ENCODE data around the gene SUMO2. TPM values are rescaled to one million over a fixed set of nuclear protein-coding genes. Genes with fewer than 3 reads are reported as not detected.

SUMO2 gene
- total RNA-seq, 1 donor from 2014 or later: 679 TPM

DNA sequence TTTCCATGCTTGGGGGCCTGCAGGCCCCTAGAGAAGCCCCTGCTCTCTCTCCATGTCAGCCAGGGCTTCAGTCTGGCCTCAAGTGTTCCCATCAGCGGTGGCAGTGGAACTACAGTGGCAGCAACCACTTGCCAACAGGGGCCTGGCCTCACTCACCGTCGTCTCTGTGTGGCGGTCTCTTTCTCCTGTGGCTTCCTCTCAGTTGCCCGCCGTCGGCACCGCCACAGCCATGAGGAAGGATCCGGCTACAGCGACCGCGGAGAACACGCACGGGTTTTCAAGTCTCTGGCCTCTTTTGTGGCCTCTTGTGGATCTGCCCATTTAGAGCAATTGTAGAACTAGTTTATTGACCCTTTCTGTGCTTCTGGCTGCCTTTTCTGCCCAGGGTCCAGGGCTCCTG, 64.5 kb downstream of the SUMO2 start:
- H3K4me3 Mint-ChIP-seq (ENCODE audit: low read depth): no peak overlapping the region
- peaks cover 14% of the 10 kb centered on the region for H3K4me1 Mint-ChIP-seq (ENCODE audit: low read depth)
- no peaks in the 10 kb centered on the region for H3K9me3 Mint-ChIP-seq
- no peak for DNase-seq (ENCODE audit: low spot score)
- intact Hi-C loops (cut with micrococcal nuclease): loop anchor here (10.0 kb wide), 1 partner anchor 134 kb away; the partner anchor contains the start of gene CDR2L
- no peaks in the 10 kb centered on the region for H3K27me3 Mint-ChIP-seq (ENCODE audit: low read depth)
- no peak overlapping the region for H3K27ac Mint-ChIP-seq
- H3K36me3 Mint-ChIP-seq (ENCODE audit: low read depth): peaks cover 31% of the 10 kb centered on the region

- Mint-ChIP-seq H3K9me3 (no peaks in the 10 kb centered on the region), H3K27ac (no peak overlapping the region), H3K27me3 (ENCODE audit: low read depth) (no peaks in the 10 kb centered on the region), H3K4me3 (ENCODE audit: low read depth) (no peak overlapping the region), H3K36me3 (ENCODE audit: low read depth) (peaks cover 36% of the 10 kb centered on the region), H3K4me1 (ENCODE audit: low read depth) (peaks cover 19% of the 10 kb centered on the region)
- DNase-seq (ENCODE audit: low spot score): no peak
- intact Hi-C loops (cut with micrococcal nuclease): loop anchor here (10.0 kb wide), 1 partner anchor 132 kb away; the partner anchor contains the start of gene CDR2L
These were observed 66.0 kb downstream of the SUMO2 start for GRCh38 chr17:75116737-75117136.

Other genes starting within 250 kb of the SUMO2 start
- gene OTOP3, start 247.1 kb downstream of the SUMO2 start, total RNA-seq: not detected in 2 replicates
- gene HID1, start 210.2 kb downstream of the SUMO2 start, total RNA-seq: 0.07 and 0.37 TPM in 2 replicates
- 2.3 and 2.4 TPM in 2 replicates for gene CDR2L, start 195.3 kb downstream of the SUMO2 start, total RNA-seq
- 65.4 and 68.1 TPM in 2 replicates for gene MRPL58, start 170.3 kb downstream of the SUMO2 start, total RNA-seq
- gene ATP5PD, start 136.0 kb downstream of the SUMO2 start, total RNA-seq: 166 and 170 TPM in 2 replicates
- 18.0 and 20.7 TPM in 2 replicates for gene KCTD2, start 135.7 kb downstream of the SUMO2 start, total RNA-seq
- gene SLC16A5, start 95.0 kb downstream of the SUMO2 start, total RNA-seq: 11.6 and 11.8 TPM in 2 replicates
- 9.9 and 10.1 TPM in 2 replicates for gene ARMC7, start 73.0 kb downstream of the SUMO2 start, total RNA-seq
- gene NT5C, start 51.2 kb downstream of the SUMO2 start, total RNA-seq: 72.7 and 86.6 TPM in 2 replicates
- gene JPT1, start 28.4 kb downstream of the SUMO2 start, total RNA-seq: 282 and 290 TPM in 2 replicates
- 115 and 122 TPM in 2 replicates for gene NUP85, start 22.7 kb upstream of the SUMO2 start, total RNA-seq
- gene GGA3, start 78.6 kb upstream of the SUMO2 start, total RNA-seq: 71.7 and 77.2 TPM in 2 replicates
- gene MRPS7, start 78.9 kb upstream of the SUMO2 start, total RNA-seq: 99.4 and 101 TPM in 2 replicates
- 50.5 and 51.5 TPM in 2 replicates for gene MIF4GD, start 88.3 kb upstream of the SUMO2 start, total RNA-seq
- 97.4 and 101 TPM in 2 replicates for gene SLC25A19, start 106.5 kb upstream of the SUMO2 start, total RNA-seq
- gene GRB2, start 222.7 kb upstream of the SUMO2 start, total RNA-seq: 176 and 188 TPM in 2 replicates